ENCODE results near the gene STAC2. TPM values are rescaled to one million over a fixed set of nuclear protein-coding genes. Genes with fewer than 3 reads are reported as not detected.
A peak's percentile ranks its signal among the peaks of the same experiment; 100 is the strongest.

Gene STAC2
- total RNA-seq, 2 donors from 2014 or later = 0.12 TPM; not detected in 1

GRCh38 chr17:39165178-39165840 is 60.4 kb downstream of the STAC2 start:
- Mint-ChIP-seq H3K27me3 (no peaks in the 10 kb centered on the region), H3K36me3 (no peaks in the 10 kb centered on the region), H3K27ac (peak overlapping the region; percentile 54 to 78), H3K4me1 (ENCODE audit: low read depth in 2 of 2) (peaks cover 27 to 35% of the 10 kb centered on the region in 2 donors), H3K9me3 (no peaks in the 10 kb centered on the region), H3K4me3 (peak overlapping the region; percentile 94)
- ATAC-seq = peak in 1 of 2 donors; percentile 50
- DNase-seq (ENCODE audit: low spot score) = no peak

GRCh38 chr17:39164675-39165143 is 61.0 kb downstream of the STAC2 start:
- Mint-ChIP-seq H3K27ac (peak overlapping the region; percentile 54 to 78), H3K27me3 (no peaks in the 10 kb centered on the region)

GRCh38 chr17:39161962-39162361 is 63.8 kb downstream of the STAC2 start:
- Mint-ChIP-seq H3K27ac (no peak overlapping the region), H3K4me3 (no peak overlapping the region), H3K9me3 (no peaks in the 10 kb centered on the region), H3K4me1 (ENCODE audit: low read depth in 2 of 2) (peaks cover 18 to 19% of the 10 kb centered on the region in 2 donors), H3K27me3 (no peaks in the 10 kb centered on the region), H3K36me3 (no peaks in the 10 kb centered on the region)
- no peak for DNase-seq (ENCODE audit: low spot score)
- ATAC-seq = no peak

More at GRCh38 chr17:39164675-39165143, 61.0 kb downstream of the STAC2 start:
- H3K36me3 Mint-ChIP-seq = no peaks in the 10 kb centered on the region
- H3K4me3 Mint-ChIP-seq = peak overlapping the region; percentile 94
- peaks cover 27 to 35% of the 10 kb centered on the region in 2 donors for H3K4me1 Mint-ChIP-seq (ENCODE audit: low read depth in 2 of 2)
- H3K9me3 Mint-ChIP-seq = no peaks in the 10 kb centered on the region
- DNase-seq (ENCODE audit: low spot score) = peak; percentile 90
- ATAC-seq = peak; percentile 94 to 97

Other genes starting within 250 kb of the STAC2 start
- under 1 TPM in 1 of 2 donors, not detected in 1; 0.43 TPM for gene PLXDC1, start 74.3 kb downstream of the STAC2 start, total RNA-seq
- not detected for gene ARL5C, start 59.8 kb downstream of the STAC2 start, total RNA-seq
- 10 to 100 TPM; 18.8 to 49.9 TPM for gene CACNB1, start 28.3 kb downstream of the STAC2 start, total RNA-seq
- 1,000 to 10,000 TPM; 1,326 to 1,683 TPM for gene RPL19, start 25.7 kb downstream of the STAC2 start, total RNA-seq
- gene FBXL20, start 175.7 kb upstream of the STAC2 start, total RNA-seq = 10 to 100 TPM; 14.4 to 18.3 TPM
- gene MED1, start 225.3 kb upstream of the STAC2 start, total RNA-seq = 10 to 100 TPM; 66.1 to 67.2 TPM
- gene CDK12, start 235.5 kb upstream of the STAC2 start, total RNA-seq = 100 to 1,000 TPM in 1 of 2 donors, 10 to 100 TPM in 1; 88.5 to 133 TPM

Data from natural killer cell treated with Interleukin-12 subunit alpha and Interleukin-12 subunit beta and Interleukin-15 and Interleukin-18, amount 100 ng/mL, for 72 hours (primary cell).